ENCODE data around the gene INSYN2A.

DNA sequence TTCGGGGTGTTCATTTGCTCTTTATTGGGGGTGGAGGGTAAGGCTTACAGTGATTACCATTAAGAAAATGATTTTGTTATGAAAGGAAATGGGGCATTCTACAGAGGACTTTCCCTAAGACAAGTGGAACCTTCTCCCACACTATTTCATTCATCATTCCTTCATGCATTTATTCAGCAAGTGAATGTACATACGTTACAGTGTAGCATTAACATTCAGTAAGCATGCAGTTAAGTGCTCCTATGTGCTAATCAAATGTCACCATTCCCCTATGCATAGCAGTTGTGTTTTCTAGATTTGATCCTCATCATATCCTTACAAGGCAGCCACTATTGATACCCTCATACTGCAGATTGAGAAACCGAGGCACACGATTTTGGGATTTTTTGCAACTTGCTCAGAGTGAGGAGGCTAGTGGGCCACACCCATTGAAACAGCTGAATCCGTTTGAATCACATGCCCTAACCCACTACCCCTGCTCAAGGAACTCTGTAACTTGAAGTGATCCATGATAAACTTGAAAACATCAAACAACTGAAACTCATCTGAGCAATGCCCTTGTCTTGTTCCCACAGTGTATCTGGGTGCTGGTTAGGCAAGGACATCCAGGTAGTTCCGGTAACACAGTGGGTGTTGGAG is 16.7 kb downstream of the INSYN2A start:
- TF ChIP-seq GATA2 (IDR thresholded peaks at IDR 0.05; ENCODE audit: low read depth, low read length) = no peak
- no peak for TF ChIP-seq GATA3 (IDR thresholded peaks at IDR 0.05; ENCODE audit: low read depth, low read length)
